Sigmoid colon (tissue), 4 donors: ENCODE data around the gene RNF126.

ENCODE experiments used
- CTCF ChIP-seq, 4 experiments: fragments of 450-650 bp in 3 of 4; fragments of 200-600 bp in 1 of 4; IDR thresholded peaks; one replicate each; pipeline ENCODE4 v1.5.1; 2016 to 2019; ENCODE audit warnings: antibody characterized with exemption in 4 of 4, mild to moderate bottlenecking in 3 of 4, moderate library complexity in 2 of 4
- EP300 ChIP-seq, 4 donors: sonication (generic); formaldehyde crosslinking; IDR thresholded peaks; one replicate each; pipeline ENCODE4 v1.6.1; 2017; ENCODE audit warnings: antibody characterized with exemption in 4 of 4
- POLR2A ChIP-seq, 2 donors: fragments of 450-650 bp; IDR thresholded peaks; one replicate each; pipeline ENCODE4 v1.6.1; 2016; ENCODE audit warnings: antibody characterized with exemption in 2 of 2, mild to moderate bottlenecking in 2 of 2, moderate library complexity in 2 of 2

GRCh38 chr19:621819-622218 is 41.2 kb downstream of the RNF126 start:
- TF ChIP-seq CTCF (IDR thresholded peaks at IDR 0.05), result no peak
- no peak for TF ChIP-seq POLR2A (IDR thresholded peaks at IDR 0.05)
- no peak for TF ChIP-seq EP300 (IDR thresholded peaks at IDR 0.05)
